ENCODE measurements around the gene SMIM30.

SMIM30 gene

DNA sequence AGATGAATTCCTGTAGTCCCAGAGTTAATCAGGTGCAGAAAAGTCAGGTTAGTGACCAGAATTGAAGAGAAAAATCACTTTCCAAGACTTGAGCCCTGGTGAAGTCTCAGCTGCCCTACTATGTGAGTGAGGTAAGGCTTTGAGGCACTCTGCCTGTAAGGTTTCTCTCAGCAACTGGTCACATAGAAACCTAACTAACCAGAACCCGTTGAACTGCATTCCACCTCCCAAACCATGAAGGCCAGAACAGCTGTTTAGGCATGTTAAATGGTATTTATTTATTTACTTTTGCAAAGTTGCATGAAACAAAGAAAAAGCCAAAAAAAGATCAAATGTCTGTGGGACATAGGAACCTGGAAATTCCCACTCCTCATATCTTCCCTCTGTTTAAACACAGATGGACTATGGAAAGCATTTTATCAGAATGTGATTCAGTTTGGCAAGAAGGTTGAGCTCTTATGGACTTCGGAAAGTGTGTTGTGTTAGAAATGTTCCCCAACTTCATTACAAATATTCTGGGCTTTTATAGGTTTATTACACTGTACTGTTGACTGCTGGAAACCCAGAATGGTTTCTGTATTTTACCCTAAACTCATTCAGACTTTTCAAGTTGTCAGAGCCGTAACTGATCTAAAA lies 19.0 kb downstream of the SMIM30 start:
- DNase-seq: no peak

- DNase-seq: no peak
These were observed 23.7 kb downstream of the SMIM30 start for GRCh38 chr7:113094517-113095249.

DNA sequence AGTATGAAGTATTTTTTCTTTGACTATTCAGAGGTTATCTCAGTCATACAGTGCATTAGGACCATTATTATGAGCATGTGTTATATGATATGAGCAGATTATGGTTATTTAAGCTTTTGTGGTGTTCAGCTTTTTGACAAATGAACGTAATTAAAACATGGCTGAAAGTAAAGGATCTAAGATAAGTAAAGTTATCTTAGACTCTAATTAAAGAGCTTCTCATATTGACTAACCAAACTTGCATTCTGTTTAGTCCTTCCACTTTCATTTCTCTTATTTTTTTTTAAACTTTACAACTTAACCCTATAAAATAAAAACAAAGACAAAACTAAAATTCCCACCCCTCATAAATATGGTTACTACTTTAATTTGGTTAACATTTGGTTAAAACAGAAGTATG lies 24.8 kb downstream of the SMIM30 start:
- no peak for DNase-seq

GRCh38 chr7:113092762-113093161 lies 25.6 kb downstream of the SMIM30 start:
- DNase-seq: no peak

GRCh38 chr7:113087071-113087998 lies 31.0 kb downstream of the SMIM30 start:
- no peak for DNase-seq

- peak; percentile 55 for DNase-seq
These were observed 31.9 kb downstream of the SMIM30 start, which contains the start of gene GPR85 for GRCh38 chr7:113086431-113086888. Gene GPR85, minus strand, starts transcription at chr7:113086827. Its CDS starts 2,106 bp downstream, at chr7:113084721.

DNA sequence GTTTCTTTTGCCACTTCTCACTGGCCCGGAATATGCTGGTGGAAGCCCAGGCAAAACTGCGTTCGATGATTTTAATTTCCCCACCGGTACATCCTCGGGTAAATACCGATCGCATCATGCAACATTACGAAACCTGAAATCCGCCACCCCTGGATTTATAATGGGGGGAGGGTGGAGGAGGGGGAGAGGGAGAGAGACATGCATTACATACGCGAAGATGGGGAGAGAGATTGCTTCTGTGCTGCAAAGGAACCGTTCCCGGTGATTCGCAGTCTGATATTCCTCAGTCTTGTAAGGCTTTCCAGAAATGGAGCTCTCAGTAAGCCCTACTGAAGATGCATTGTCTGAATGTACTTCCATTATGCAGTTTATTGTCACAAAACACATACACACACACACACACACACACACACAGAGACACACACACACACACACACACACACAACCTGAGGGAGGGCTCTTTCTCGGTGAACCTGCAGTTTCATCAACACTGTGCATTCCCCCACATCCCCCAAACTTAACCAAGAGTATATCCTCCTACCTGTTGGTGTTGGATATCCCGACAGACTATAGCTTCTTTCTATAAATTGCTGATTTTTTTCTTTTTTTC lies 32.5 kb downstream of the SMIM30 start:
- DNase-seq: peak; percentile 45

DNA sequence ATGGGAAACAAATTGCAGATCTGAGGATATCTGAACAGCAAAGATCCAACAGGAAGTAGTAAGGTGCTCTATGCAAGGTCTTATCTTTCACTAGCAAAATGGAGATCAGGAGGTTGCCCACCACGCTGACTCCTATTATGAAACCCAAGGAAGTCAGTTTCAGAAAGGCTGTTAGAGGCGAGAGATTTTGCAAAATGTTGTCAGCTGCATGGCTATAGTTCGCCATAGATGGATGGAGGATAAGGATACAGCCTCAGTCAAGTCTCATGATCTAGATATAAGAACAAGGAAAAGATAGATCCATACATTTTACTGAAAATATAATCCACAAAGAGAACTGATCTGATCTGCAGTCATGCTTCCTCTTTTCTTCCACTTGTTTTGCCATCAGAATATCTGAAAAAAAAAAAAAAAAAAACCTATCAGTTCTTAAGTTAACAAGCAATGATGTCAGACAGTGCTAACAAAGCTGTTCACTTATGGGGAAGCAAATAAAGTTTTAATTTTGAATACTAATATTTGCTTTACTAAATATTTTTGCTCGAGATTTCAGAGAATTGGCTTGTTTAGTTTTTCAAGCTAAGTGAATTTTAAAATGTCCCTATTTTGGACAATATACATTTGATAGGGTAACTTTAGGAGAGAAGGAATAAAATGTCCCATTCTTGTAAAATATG lies 33.7 kb downstream of the SMIM30 start:
- no peak for DNase-seq

DNA sequence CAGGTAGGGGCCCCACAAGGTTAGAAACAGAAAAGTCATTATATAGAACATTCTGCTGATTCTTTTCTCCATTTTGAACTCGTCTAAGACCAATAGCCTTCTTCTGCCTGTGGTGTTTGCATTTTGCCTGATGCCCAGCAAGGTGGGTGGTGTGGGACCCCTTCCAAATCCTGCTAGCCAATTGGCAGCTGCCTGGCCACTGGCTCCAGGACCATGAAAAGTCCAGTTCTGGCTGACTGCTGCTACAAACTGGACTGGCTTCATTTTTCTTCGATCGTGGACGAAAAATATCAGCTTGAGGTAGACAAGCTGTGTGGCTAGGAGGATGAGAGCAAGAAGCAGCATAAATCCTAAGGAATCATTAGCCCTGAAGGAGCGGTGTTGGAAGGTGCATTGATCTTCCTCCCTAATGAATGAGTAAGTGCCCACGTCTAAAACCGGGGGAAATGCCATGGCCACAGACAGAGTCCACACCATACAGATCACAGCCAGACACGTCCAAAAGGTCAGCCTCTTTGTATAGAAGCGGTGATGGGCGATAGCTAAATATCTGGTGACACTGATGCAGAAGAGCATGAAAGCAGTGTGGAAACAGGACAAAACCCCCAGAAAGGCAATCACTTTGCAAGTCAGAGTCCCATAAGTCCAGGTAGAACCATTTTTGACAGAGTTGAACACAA lies 34.4 kb downstream of the SMIM30 start:
- DNase-seq: no peak

DNA sequence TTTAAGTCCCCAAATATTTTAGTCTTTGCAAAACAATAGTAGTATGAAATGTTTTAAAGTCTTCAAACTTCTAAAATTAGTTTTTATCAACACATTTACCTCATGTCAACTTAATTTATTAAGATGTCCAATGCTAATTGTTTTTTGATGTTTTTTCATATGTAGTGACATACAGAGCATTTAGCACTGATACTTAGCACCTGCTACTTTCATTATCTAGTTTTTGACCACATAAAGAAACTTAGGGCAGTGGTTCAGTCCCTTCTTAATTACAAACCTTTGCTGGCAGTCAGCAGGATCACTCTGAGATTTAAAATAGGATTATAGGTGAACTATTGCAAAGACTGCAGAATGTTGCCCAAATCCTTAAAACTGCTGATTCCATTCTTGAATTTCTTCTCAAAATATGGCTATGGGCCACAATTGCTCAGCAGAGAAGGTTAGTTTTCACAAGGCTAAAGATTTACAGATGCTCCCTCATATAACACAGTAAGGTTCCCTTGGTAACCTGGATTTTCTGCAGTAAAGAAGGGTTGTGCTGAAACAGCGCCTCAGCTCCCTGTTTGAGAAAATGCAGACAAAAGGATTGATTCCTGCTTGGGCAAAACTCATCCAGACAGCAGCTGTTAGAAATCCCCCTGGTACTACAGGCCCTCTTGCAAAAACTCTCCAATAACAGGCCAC lies 35.1 kb downstream of the SMIM30 start:
- no peak for DNase-seq

DNA sequence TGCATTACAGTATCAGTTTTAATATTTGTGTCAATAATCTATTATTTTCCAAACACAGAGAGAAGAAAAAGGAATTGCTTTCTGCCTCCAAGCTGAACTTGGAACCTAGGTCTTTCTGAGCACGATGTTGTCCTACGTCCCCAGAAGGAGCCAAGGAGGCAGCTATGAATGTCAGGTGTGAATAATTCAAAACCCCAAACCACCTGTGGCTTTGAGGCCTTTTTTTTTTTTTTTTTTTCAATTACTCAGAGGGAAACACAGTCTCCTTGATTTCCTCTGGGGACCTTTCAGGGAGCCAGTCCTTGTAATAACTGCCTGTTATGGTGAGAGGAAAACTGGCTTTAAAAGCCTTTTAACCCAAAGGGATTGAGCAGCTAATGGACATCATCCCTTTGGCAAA lies 40.0 kb downstream of the SMIM30 start:
- peak; percentile 29 for DNase-seq

GRCh38 chr7:113076703-113077102 lies 41.7 kb downstream of the SMIM30 start:
- DNase-seq: no peak

GRCh38 chr7:113071465-113071864 lies 46.9 kb downstream of the SMIM30 start:
- DNase-seq: no peak
